ENCODE data around the gene WAS.

GRCh38 chrX:48677516-48677915 lies 6.1 kb upstream of the WAS start:
- no peak for TF ChIP-seq POLR2A (IDR thresholded peaks at IDR 0.05)
- no peak for TF ChIP-seq CTCF (IDR thresholded peaks at IDR 0.05)

Data from heart left ventricle (tissue), 13 donors.